ENCODE data around the gene TRPM3.

The TRPM3 gene

GRCh38 chr9:70761139-70761670, 360.2 kb downstream of the TRPM3 start:
- no peak overlapping the region for H3K4me3 ChIP-seq (replicated peaks; ENCODE audit: insufficient read depth, low read length)
- H3K27me3 ChIP-seq (ENCODE audit: insufficient read depth, poor library complexity, severe bottlenecking): no peaks in the 10 kb centered on the region
- no peak for DNase-seq (ENCODE audit: low read depth in 1 of 2, low spot score in 1 of 2)
- TF ChIP-seq REST (IDR thresholded peaks at IDR 0.05; ENCODE audit: insufficient replicate concordance, low read depth) (no peak), CTCF (IDR thresholded peaks at IDR 0.05; ENCODE audit: insufficient read depth, low read length) (no peak)
- H3K27ac ChIP-seq (replicated peaks): no peak overlapping the region

- Histone ChIP-seq H3K27ac (replicated peaks) (no peak overlapping the region), H3K4me3 (replicated peaks; ENCODE audit: insufficient read depth, low read length) (no peak overlapping the region), H3K27me3 (ENCODE audit: insufficient read depth, poor library complexity, severe bottlenecking) (no peaks in the 10 kb centered on the region)
- DNase-seq (ENCODE audit: low read depth in 1 of 2, low spot score in 1 of 2): no peak
- no peak for TF ChIP-seq REST (IDR thresholded peaks at IDR 0.05; ENCODE audit: insufficient replicate concordance, low read depth)
These were observed 361.2 kb downstream of the TRPM3 start for GRCh38 chr9:70760228-70760627.

GRCh38 chr9:70753311-70753710, 368.1 kb downstream of the TRPM3 start:
- TF ChIP-seq POLR2AphosphoS5 (IDR thresholded peaks at IDR 0.05; ENCODE audit: low read depth) (no peak), REST (IDR thresholded peaks at IDR 0.05; ENCODE audit: insufficient replicate concordance, low read depth) (no peak), SPI1 (IDR thresholded peaks at IDR 0.05; ENCODE audit: borderline replicate concordance, low read depth) (no peak), GABPA (IDR thresholded peaks at IDR 0.05; ENCODE audit: low read depth) (no peak), CTCF (IDR thresholded peaks at IDR 0.05; ENCODE audit: insufficient read depth, low read length) (no peak)

GRCh38 chr9:70749066-70749465, 372.4 kb downstream of the TRPM3 start:
- TF ChIP-seq REST (IDR thresholded peaks at IDR 0.05; ENCODE audit: insufficient replicate concordance, low read depth) (no peak), SPI1 (IDR thresholded peaks at IDR 0.05; ENCODE audit: borderline replicate concordance, low read depth) (no peak), GABPA (IDR thresholded peaks at IDR 0.05; ENCODE audit: low read depth) (no peak), POLR2AphosphoS5 (IDR thresholded peaks at IDR 0.05; ENCODE audit: low read depth) (no peak), CTCF (IDR thresholded peaks at IDR 0.05; ENCODE audit: insufficient read depth, low read length) (no peak)
- Histone ChIP-seq H3K27me3 (ENCODE audit: insufficient read depth, poor library complexity, severe bottlenecking) (no peaks in the 10 kb centered on the region), H3K27ac (replicated peaks) (no peak overlapping the region), H3K4me3 (replicated peaks; ENCODE audit: insufficient read depth, low read length) (no peak overlapping the region)
- DNase-seq (ENCODE audit: low read depth in 1 of 2, low spot score in 1 of 2): no peak

More at GRCh38 chr9:70753311-70753710, 368.1 kb downstream of the TRPM3 start:
- Histone ChIP-seq H3K27me3 (ENCODE audit: insufficient read depth, poor library complexity, severe bottlenecking) (no peaks in the 10 kb centered on the region), H3K4me3 (replicated peaks; ENCODE audit: insufficient read depth, low read length) (no peak overlapping the region), H3K27ac (replicated peaks) (no peak overlapping the region)
- DNase-seq (ENCODE audit: low read depth in 1 of 2, low spot score in 1 of 2): no peak
